ENCODE data around the gene RPP40.

GRCh38 chr6:4953440-4953839 is 50.4 kb downstream of the RPP40 start:
- no peak for TF ChIP-seq CTCF (IDR thresholded peaks at IDR 0.05)
- TF ChIP-seq EZH2 (IDR thresholded peaks at IDR 0.05) = no peak

Data from neural progenitor cell (in vitro differentiated cells).